IPS-18c (cell line): ENCODE data around the gene ZBBX.

Experiments
- H3K4me3 ChIP-seq: 2 replicates; pipeline ENCODE4 v1.7.0; 2013; ENCODE audit warnings: low read depth, mild to moderate bottlenecking, low read length, moderate library complexity; ENCODE audit not compliant: insufficient read depth
- H3K9me3 ChIP-seq: one replicate; pipeline ENCODE4 v1.6.1; 2013; ENCODE audit warnings: mild to moderate bottlenecking, low read length, moderate library complexity; ENCODE audit not compliant: control insufficient read depth, insufficient read depth

The ZBBX gene

DNA sequence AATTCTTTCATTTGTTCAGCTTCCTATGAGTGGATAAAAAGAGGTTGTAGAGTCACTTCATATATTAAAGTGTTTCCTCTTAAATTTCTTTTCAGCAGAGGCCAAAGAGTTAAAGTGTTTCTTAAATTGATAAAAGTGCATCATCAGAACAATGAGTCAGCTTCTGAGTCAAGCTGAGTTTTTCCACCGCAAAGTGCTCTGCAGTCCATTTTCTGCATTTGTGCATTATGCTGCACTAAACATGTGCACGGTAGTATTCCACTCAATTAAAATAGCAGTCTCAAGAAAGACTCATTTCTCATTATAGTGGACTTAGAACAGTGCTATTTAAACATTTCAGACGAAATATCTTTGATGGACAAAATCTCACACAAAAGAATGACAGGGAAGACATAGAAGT lies 152.0 kb downstream of the ZBBX start:
- no peak overlapping the region for H3K4me3 ChIP-seq
- no peaks in the 10 kb centered on the region for H3K9me3 ChIP-seq

- Histone ChIP-seq H3K9me3 (no peaks in the 10 kb centered on the region), H3K4me3 (no peak overlapping the region)
Observed at GRCh38 chr3:167225821-167226220, 154.3 kb downstream of the ZBBX start.

DNA sequence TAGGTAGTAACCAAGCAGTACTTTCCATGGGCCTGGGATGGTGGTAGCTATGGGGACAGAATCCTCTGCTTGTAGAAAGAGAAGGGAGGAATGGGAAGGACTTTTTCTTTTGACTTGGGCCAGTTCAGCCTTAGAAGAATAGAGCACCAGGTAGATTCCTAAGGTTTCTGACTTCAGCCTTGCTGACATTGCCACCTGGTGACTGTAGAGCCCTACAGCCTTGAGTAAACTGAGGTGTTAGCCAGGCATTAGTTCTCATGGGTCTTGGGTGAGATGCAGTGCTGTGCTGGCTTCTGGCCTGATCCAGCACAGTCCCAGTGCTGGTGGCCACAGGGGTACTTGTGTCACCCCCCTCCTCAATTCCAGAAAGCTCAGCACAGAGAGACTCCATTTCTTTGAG lies 171.1 kb downstream of the ZBBX start:
- Histone ChIP-seq H3K9me3 (no peaks in the 10 kb centered on the region), H3K4me3 (no peak overlapping the region)

- no peak overlapping the region for H3K4me3 ChIP-seq
- no peaks in the 10 kb centered on the region for H3K9me3 ChIP-seq
Observed at GRCh38 chr3:167203062-167203461, 177.0 kb downstream of the ZBBX start.

DNA sequence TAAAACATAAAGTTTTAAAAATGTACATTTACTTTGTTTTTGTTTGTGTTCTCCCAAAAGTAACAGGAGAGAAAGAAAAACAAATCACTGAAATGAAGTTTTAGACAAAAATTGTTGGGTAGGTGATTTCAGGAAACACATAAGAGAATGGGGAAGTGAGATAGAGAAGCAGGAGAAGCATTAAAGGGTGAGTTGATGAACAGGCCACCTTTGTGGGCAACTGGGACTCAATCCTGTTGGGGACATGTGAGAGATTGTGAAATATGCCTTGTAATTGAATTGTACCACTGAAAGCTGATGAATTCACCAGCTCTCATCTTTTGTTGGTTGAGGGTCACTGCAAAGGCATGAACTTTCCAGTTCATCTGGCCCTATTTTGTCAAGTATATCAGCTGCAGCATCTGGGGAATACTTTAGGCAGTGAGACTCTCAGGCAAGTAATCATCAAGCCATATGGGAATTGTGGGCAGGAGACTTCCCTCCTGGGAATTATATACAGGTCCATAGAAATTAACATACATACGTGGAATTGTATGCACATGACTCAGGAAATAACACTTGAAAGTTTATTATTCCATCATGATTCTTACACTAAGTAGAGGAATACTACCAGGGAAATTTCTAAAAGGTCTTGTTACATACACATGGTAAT lies 181.0 kb downstream of the ZBBX start:
- Histone ChIP-seq H3K4me3 (no peak overlapping the region), H3K9me3 (no peaks in the 10 kb centered on the region)
